Stimulated activated naive B cell treated with anti-CD40 and anti-IgM and Interleukin-4, amounts not matched to agents 10 μg/mL and 1 μg/mL and 100 μg/mL, for 72 hours (primary cell): ENCODE data around the gene RLF.

Source experiments
- ATAC-seq, 2 donors: fragments of 150-1000 bp; cut with Tn5 transposase; replicated peaks; 2 replicates each; pipeline ENCODE4 v1.10.0; 2021; ENCODE audit warnings: moderate library complexity in 1 of 2
- DNase-seq: peaks from one replicate; pipeline ENCODE4 v3.0.0; 2021
- H3K27ac Mint-ChIP-seq: one replicate; pipeline ENCODE4 v1.8.0; 2022; ENCODE audit warnings: mild to moderate bottlenecking, mixed read lengths
- H3K27me3 Mint-ChIP-seq, 2 donors: one replicate each; pipeline ENCODE4 v1.8.0; 2022; ENCODE audit warnings: mixed read lengths in 2 of 2
- H3K36me3 Mint-ChIP-seq, 2 donors: one replicate each; pipeline ENCODE4 v1.8.0; 2022; ENCODE audit warnings: mixed read lengths in 2 of 2, mild to moderate bottlenecking in 1 of 2
- H3K4me1 Mint-ChIP-seq, 2 donors: one replicate each; pipeline ENCODE4 v1.8.0; 2022; ENCODE audit warnings: mixed read lengths in 2 of 2, mild to moderate bottlenecking in 1 of 2
- H3K4me3 Mint-ChIP-seq, 2 donors: one replicate each; pipeline ENCODE4 v1.8.0; 2022; ENCODE audit warnings: mild to moderate bottlenecking in 2 of 2, mixed read lengths in 2 of 2, moderate library complexity in 1 of 2
- H3K9me3 Mint-ChIP-seq, 2 donors: one replicate each; pipeline ENCODE4 v1.8.0; 2022; ENCODE audit warnings: mixed read lengths in 2 of 2, mild to moderate bottlenecking in 1 of 2

Gene RLF

GRCh38 chr1:40239626-40240025 lies 78.4 kb downstream of the RLF start:
- Mint-ChIP-seq H3K4me3 (no peak overlapping the region), H3K4me1 (peaks cover 7 to 12% of the 10 kb centered on the region in 2 donors), H3K27ac (no peak overlapping the region), H3K27me3 (no peaks in the 10 kb centered on the region), H3K36me3 (peaks cover 18 to 43% of the 10 kb centered on the region in 2 donors), H3K9me3 (no peaks in the 10 kb centered on the region)
- no peak for ATAC-seq
- DNase-seq, result no peak

GRCh38 chr1:40240390-40240789 lies 79.2 kb downstream of the RLF start:
- Mint-ChIP-seq H3K9me3 (no peaks in the 10 kb centered on the region), H3K4me1 (peaks cover 7 to 12% of the 10 kb centered on the region in 2 donors), H3K36me3 (peaks cover 18 to 41% of the 10 kb centered on the region in 2 donors), H3K4me3 (no peak overlapping the region), H3K27me3 (no peaks in the 10 kb centered on the region), H3K27ac (no peak overlapping the region)
- DNase-seq (no peak), ATAC-seq (no peak)

GRCh38 chr1:40241362-40241761 lies 80.2 kb downstream of the RLF start:
- ATAC-seq, result peak in 1 of 2 donors; percentile 55
- Mint-ChIP-seq H3K36me3 (peaks cover 13 to 36% of the 10 kb centered on the region in 2 donors), H3K27me3 (no peaks in the 10 kb centered on the region), H3K27ac (peak overlapping the region; percentile 11), H3K4me3 (no peak overlapping the region), H3K4me1 (peaks cover 7 to 12% of the 10 kb centered on the region in 2 donors), H3K9me3 (no peaks in the 10 kb centered on the region)
- DNase-seq, result no peak

- no peak for DNase-seq
- Mint-ChIP-seq H3K27me3 (no peaks in the 10 kb centered on the region), H3K4me1 (peaks cover 5 to 8% of the 10 kb centered on the region in 2 donors), H3K9me3 (no peaks in the 10 kb centered on the region), H3K36me3 (peaks cover 6 to 20% of the 10 kb centered on the region in 2 donors), H3K4me3 (no peak overlapping the region), H3K27ac (no peak overlapping the region)
- ATAC-seq, result no peak
Observed at GRCh38 chr1:40243351-40243750, 82.2 kb downstream of the RLF start.

GRCh38 chr1:40244138-40244744 lies 83.1 kb downstream of the RLF start:
- H3K27me3 Mint-ChIP-seq, result no peaks in the 10 kb centered on the region
- ATAC-seq (no peak), DNase-seq (no peak)
- no peaks in the 10 kb centered on the region for H3K9me3 Mint-ChIP-seq
- no peak overlapping the region for H3K27ac Mint-ChIP-seq
- H3K4me3 Mint-ChIP-seq, result no peak overlapping the region
- peaks cover 5 to 14% of the 10 kb centered on the region in 2 donors for H3K36me3 Mint-ChIP-seq
- peaks cover 5 to 7% of the 10 kb centered on the region in 2 donors for H3K4me1 Mint-ChIP-seq

GRCh38 chr1:40245686-40246085 lies 84.5 kb downstream of the RLF start:
- Mint-ChIP-seq H3K36me3 (peaks cover 4 to 5% of the 10 kb centered on the region in 2 donors), H3K27me3 (no peaks in the 10 kb centered on the region), H3K9me3 (no peaks in the 10 kb centered on the region), H3K27ac (no peak overlapping the region), H3K4me3 (no peak overlapping the region), H3K4me1 (peaks cover 5 to 7% of the 10 kb centered on the region in 2 donors)
- DNase-seq (no peak), ATAC-seq (no peak)

GRCh38 chr1:40247655-40248054 lies 86.5 kb downstream of the RLF start, which contains the start of gene TMCO2:
Gene TMCO2 (plus strand): TSS chr1:40247937. CDS start chr1:40247994, 57 bp downstream.
- no peaks in the 10 kb centered on the region for H3K4me1 Mint-ChIP-seq
- H3K27me3 Mint-ChIP-seq, result no peaks in the 10 kb centered on the region

GRCh38 chr1:40248412-40248811 lies 87.2 kb downstream of the RLF start:
- no peaks in the 10 kb centered on the region for H3K9me3 Mint-ChIP-seq
- no peak for ATAC-seq
- H3K27ac Mint-ChIP-seq, result no peak overlapping the region
- H3K4me1 Mint-ChIP-seq, result no peaks in the 10 kb centered on the region
- no peaks in the 10 kb centered on the region for H3K36me3 Mint-ChIP-seq
- DNase-seq, result no peak
- H3K4me3 Mint-ChIP-seq, result no peak overlapping the region
- no peaks in the 10 kb centered on the region for H3K27me3 Mint-ChIP-seq

More at GRCh38 chr1:40247655-40248054, 86.5 kb downstream of the RLF start, which contains the start of gene TMCO2:
- H3K9me3 Mint-ChIP-seq, result no peaks in the 10 kb centered on the region
- no peak within 1 kb of the TSS for H3K27ac Mint-ChIP-seq
- no peak for DNase-seq
- ATAC-seq, result no peak
- H3K4me3 Mint-ChIP-seq, result no peak within 1 kb of the TSS
- no peaks in the 10 kb centered on the region for H3K36me3 Mint-ChIP-seq

GRCh38 chr1:40251456-40251855 lies 90.3 kb downstream of the RLF start:
- Mint-ChIP-seq H3K4me1 (peaks cover 2 to 4% of the 10 kb centered on the region in 2 donors), H3K9me3 (no peaks in the 10 kb centered on the region), H3K27ac (no peak overlapping the region), H3K27me3 (no peaks in the 10 kb centered on the region), H3K4me3 (no peak overlapping the region), H3K36me3 (peaks cover 0 to 7% of the 10 kb centered on the region in 2 donors)
- no peak for ATAC-seq
- no peak for DNase-seq

GRCh38 chr1:40252601-40253000 lies 91.4 kb downstream of the RLF start:
- Mint-ChIP-seq H3K4me1 (peaks cover 2 to 4% of the 10 kb centered on the region in 2 donors), H3K36me3 (peaks cover 0 to 7% of the 10 kb centered on the region in 2 donors), H3K27me3 (no peaks in the 10 kb centered on the region), H3K9me3 (no peaks in the 10 kb centered on the region), H3K4me3 (no peak overlapping the region), H3K27ac (no peak overlapping the region)
- DNase-seq (no peak), ATAC-seq (no peak)

GRCh38 chr1:40255231-40255630 lies 94.0 kb downstream of the RLF start:
- no peaks in the 10 kb centered on the region for H3K27me3 Mint-ChIP-seq
- peaks cover 4 to 7% of the 10 kb centered on the region in 2 donors for H3K4me1 Mint-ChIP-seq
- H3K4me3 Mint-ChIP-seq, result no peak overlapping the region
- H3K36me3 Mint-ChIP-seq, result peaks cover 0 to 10% of the 10 kb centered on the region in 2 donors
- DNase-seq (no peak), ATAC-seq (no peak)
- no peaks in the 10 kb centered on the region for H3K9me3 Mint-ChIP-seq
- no peak overlapping the region for H3K27ac Mint-ChIP-seq

- H3K9me3 Mint-ChIP-seq, result no peaks in the 10 kb centered on the region
- peaks cover 4 to 7% of the 10 kb centered on the region in 2 donors for H3K4me1 Mint-ChIP-seq
- peak overlapping the region; percentile 9 for H3K27ac Mint-ChIP-seq
- peak overlapping the region; percentile 46 to 97 for H3K4me3 Mint-ChIP-seq
- ATAC-seq (no peak), DNase-seq (no peak)
- peaks cover 0 to 15% of the 10 kb centered on the region in 2 donors for H3K36me3 Mint-ChIP-seq
- H3K27me3 Mint-ChIP-seq, result no peaks in the 10 kb centered on the region
Observed at GRCh38 chr1:40256401-40257084, 95.4 kb downstream of the RLF start.

- no peaks in the 10 kb centered on the region for H3K9me3 Mint-ChIP-seq
- H3K4me1 Mint-ChIP-seq, result peaks cover 4 to 7% of the 10 kb centered on the region in 2 donors
- H3K4me3 Mint-ChIP-seq, result peak overlapping the region; percentile 95 to 97
- peaks cover 0 to 23% of the 10 kb centered on the region in 2 donors for H3K36me3 Mint-ChIP-seq
- H3K27ac Mint-ChIP-seq, result peak overlapping the region; percentile 100
- H3K27me3 Mint-ChIP-seq, result no peaks in the 10 kb centered on the region
- no peak for ATAC-seq
- no peak for DNase-seq
Observed at GRCh38 chr1:40257313-40257687, 96.1 kb downstream of the RLF start.

GRCh38 chr1:40257688-40258444 lies 96.7 kb downstream of the RLF start, which contains the start of gene ZMPSTE24:
Gene ZMPSTE24 (plus strand): TSS chr1:40258236. CDS start chr1:40258272, 36 bp downstream.
- Mint-ChIP-seq H3K4me1 (peaks cover 10 to 11% of the 10 kb centered on the region in 2 donors), H3K27me3 (no peaks in the 10 kb centered on the region), H3K27ac (peak within 1 kb of the TSS; percentile 100), H3K36me3 (peaks cover 4 to 27% of the 10 kb centered on the region in 2 donors), H3K4me3 (peak within 1 kb of the TSS; percentile 95 to 97), H3K9me3 (no peaks in the 10 kb centered on the region)
- DNase-seq, result peak; percentile 94
- ATAC-seq, result peak; percentile 98
